HG02610 (cell line): ENCODE measurements around the gene ANAPC5.

ENCODE experiments used
- ATAC-seq: cut with Tn5 transposase; IDR thresholded peaks from one replicate; pipeline ENCODE4 v1.9.1; 2021; ENCODE audit warnings: mild to moderate bottlenecking, moderate library complexity; ENCODE audit not compliant: unreplicated experiment

ANAPC5 gene

GRCh38 chr12:121263206-121263935, 88.8 kb downstream of the ANAPC5 start:
- ATAC-seq: no peak

DNA sequence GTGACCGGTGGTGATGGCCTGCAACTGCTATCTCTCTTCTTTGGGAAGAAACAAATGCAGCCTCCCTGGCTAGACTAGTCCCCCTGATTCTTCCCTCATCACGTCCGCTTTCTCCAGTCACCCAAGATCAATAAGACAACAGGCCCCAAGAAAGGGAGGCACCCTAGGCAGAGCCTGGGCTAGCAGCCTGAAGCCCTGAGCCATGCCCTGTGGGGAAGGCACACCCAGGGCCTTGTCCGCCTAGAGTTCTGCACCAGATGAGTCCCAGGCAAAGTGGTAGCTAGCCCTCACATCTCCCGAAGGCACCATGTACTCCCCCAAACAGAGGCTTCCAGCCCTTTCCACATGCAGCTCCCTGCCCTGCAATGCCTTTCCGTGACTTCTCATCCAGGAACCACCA, 90.8 kb downstream of the ANAPC5 start:
- no peak for ATAC-seq

DNA sequence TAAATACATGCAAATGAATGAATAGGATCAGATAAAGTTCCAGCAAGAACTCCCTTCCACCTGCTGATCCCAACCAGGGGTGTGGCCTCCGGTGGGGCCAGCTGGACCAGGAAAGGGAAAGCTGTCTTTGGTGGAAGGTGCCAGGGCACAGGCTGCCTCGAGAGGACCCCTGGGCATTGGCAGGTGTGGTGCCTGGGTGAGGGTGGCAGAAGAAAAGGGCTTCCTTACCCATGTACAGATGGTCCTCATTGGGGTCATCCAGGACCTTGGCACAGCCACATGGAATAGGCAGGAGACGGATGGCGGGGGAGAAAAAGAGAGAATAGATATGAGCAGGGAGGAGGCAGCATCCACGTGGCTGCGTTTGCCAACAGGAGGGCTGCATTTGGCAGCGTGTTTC, 92.1 kb downstream of the ANAPC5 start:
- no peak for ATAC-seq

- ATAC-seq: no peak
These were observed 93.1 kb downstream of the ANAPC5 start for GRCh38 chr12:121259074-121259473.
